Pons (tissue), 1 donor: ENCODE results near the gene CCDC124.
"Not testable (repeated sequence)": the region's sequence is repeated elsewhere in the genome, so short reads cannot be mapped to it uniquely, and the experiment has no call there.

Experiments
- DNase-seq: peaks from one replicate; pipeline ENCODE4 v3.0.0-alpha.2; 2016; ENCODE audit warnings: low spot score

The CCDC124 gene

DNA sequence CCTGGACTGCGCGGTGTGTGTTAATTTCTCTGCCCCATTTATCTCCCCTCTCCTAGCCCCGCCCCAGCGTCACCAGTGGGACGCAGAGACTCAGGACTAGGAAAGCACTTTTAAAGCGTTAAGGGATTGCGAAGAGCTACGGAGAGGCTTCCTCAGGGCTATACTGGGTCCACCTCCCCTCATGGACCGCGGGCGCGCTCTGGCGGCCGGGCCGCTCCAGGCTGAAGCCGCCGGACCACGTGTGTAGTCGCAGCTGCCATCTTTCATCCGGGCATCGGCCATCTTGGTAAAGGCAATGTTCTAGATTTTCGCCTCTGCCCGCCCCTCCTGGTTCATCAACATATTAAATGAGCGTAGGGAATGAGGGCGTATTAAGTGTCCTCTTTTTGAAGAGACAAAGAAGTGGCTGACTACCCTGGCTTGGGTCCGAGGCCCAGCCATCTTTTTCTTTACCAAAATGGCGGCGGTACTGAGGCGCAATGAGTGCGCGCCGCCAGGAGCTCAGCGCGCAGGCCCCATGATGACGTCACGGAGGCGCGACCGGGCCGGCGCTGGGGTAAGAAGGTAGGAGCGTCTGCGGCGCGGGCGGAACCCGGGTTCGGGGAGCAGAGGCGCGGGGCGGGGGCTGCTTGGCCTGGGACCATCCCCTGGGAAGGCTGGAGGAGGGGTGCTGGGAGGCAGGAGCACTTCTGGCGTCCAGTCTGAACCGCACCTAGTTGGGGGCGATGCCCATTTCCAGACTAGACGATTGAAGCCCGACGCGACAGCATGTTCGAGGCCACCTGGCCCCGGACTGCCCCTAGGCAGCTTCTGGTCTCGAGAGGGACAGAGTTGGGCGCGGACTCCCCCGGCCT, at the start of gene CCDC124:
Gene CCDC124, plus strand, starts transcription at position 531 of the 854 bp plus-strand sequence. CDS start 3,406 bp downstream, outside the sequence.
- DNase-seq: peak; percentile 89

DNA sequence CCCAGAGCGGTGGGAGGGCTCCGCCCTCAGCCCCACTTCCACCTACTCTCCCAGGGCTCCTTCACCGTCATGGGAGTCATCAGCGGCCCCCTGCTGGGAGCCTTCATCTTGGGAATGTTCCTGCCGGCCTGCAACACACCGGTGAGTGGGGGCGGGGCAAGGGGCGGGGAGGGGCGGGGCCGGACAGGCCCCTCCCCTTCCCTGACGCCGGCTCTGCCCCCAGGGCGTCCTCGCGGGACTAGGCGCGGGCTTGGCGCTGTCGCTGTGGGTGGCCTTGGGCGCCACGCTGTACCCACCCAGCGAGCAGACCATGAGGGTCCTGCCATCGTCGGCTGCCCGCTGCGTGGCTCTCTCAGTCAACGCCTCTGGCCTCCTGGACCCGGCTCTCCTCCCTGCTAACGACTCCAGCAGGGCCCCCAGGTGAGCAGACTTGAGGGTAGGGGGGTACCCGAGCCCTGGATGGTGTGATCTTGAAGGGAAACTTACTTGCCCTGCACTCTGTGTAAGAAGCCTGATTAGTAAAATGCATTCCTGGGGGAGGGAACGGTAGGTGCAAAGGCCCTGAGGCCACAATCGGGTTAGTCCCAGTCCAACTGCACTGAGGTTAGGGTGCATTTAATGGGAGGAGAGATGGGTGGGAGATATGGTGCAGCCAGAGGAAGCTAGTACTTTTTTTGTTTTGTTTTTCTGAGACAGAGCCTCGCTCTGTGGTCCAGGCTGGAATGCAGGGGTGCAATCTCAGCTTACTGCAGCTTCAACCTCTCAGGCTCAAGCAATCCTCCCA, 49.0 kb upstream of the CCDC124 start:
- DNase-seq: no peak

DNA sequence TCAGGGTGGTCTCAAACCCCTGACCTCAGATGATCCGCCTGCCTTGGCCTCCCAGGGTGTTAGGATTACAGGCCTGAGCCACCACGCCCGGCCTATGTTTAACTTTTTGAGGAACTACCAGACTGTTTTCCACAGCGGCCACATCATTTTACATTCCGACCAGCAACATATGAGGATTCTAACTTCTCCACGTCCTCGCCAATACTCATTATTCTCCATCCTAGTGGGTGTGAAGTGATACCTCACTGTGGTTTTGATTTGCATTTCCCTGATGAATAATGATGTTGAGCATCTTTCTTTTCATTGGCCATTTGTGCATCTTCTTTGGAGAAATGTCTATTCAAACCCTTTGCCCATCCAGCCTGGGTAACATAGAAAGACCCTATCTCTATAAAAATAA, 46.3 kb upstream of the CCDC124 start:
- DNase-seq: no peak

GRCh38 chr19:17887221-17887620, 45.6 kb upstream of the CCDC124 start:
- DNase-seq: not testable (repeated sequence)

- no peak for DNase-seq
These were observed 44.6 kb upstream of the CCDC124 start for GRCh38 chr19:17888260-17888659.

DNA sequence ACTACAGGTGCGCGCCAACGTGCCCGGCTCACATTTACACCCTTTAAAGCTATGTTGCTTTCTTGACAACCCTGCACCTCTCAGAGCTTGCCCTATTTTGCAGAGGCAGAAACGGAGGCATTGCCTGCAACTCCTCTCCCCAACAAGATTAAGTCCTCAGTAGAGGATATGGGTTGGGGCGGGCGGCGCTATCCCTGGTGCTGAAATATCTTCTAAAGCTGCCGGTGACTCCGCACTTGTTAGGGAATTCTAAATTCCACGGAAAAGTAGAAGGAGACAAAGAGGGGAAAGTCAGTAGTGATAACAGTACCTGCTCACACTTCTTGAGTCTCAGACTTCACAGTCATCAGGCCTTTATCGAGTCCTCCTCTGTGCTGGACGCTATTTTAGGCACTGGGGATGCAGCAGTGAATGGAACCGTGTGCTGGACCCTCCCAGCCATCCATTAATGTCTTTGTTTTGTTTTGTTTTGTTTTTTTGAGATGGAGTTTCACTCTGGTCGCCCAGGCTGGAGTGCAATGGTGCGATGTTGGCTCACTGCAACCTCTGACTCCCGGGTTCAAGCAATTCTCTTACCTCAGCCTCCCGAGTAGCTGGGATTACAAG, 43.1 kb upstream of the CCDC124 start:
- DNase-seq: no peak

DNA sequence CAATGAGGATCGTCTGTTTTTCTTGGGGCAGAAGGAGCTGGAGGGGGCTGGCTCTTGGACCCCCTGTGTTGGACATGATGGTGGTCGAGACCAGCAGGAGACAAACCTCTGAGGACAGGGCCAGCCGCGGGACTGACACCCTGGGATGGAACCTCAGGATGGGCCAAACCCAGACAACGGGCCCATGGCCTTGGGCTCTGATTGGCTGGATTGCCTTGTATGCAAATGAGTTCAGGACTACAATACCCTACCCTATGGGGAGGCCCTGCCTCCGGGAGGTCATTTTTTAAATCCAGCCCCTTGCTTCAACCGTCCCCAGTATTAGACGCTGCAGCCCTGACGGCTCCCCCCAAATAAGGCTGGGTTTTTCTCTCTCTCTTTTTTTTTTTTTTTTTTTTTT, 39.0 kb upstream of the CCDC124 start:
- DNase-seq: no peak

DNA sequence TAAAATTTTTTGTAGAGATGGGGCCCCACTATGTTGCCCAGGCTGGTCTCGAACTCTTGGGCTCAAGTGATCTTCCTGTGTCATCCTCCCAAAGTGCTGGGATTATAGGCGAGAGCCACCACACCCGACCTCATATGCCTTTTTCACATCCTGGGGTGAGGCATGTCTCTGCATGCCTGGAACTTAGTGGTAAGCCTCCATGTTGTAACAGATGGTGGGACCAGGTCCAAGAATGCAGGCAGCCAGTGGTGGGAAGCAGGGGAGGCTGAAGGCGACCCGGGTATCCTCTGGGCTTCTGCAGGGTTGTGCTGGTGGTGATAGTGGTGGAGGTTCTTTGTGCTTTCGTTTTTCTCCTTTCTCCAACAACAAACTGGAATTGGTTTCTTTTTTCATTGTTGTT, 30.1 kb upstream of the CCDC124 start:
- DNase-seq: no peak

GRCh38 chr19:17908244-17908643, 24.6 kb upstream of the CCDC124 start:
- no peak for DNase-seq

DNA sequence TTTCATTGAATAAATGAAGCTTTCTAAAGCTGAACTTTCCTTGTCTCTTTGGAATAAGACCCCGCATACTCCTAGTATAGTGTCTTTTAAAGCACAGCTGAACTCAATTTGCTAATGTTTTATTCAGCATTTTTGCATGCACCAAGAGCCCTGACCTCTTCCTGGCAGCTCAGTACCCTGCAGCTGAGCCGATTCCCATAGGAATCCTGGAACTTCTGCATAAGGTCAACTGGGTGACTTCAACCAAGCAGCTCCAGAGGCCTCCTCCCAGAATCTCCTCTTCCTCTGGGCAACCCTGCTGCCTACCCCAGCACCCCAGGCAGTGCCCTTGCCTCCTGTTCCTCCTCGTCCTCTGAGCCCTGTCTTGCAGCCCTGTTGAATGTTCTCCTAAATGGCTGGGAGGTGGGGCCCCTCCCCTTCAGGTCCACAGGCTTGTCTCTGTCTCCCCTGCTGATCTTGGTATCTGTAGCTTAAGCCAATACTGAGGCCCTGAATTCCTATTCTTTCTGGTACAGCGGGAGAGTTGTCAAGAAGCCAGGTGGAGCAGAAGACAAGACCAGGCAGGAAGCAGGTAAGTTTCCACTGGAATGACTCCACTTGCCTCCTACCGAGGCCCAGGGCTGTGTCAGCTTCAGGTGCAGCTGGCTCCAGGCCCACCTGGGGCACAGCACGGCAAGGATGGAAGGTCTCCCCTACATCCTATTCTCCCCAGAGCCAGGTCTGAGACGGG, 23.6 kb upstream of the CCDC124 start:
- DNase-seq: no peak

DNA sequence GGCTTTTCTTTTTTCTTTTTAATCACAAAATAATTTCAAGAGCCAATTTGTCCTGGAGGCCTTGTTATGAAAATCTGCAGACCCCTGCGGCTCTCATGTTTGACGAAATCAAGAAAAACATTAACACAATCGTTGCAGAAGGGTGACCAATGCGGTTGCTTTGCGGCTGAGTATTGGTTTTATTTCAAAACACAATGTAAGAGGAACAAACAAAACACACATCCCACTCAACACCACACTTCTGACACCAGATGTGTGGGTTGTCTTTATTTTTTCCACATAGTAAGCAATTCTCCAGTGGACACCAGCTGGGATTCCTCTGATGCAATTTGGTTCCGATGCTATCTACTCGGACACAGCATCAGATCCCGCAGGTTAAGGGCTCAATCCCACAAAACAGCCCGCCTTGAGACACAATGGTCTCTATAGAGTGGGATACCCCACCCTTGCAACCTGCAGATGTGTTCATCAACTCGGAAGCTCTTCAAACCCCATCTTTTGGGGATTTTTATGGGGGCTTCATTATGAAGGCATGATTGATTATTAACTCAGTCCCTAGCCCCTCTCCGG, 21.9 kb upstream of the CCDC124 start:
- DNase-seq: no peak

GRCh38 chr19:17915940-17916593, 16.7 kb upstream of the CCDC124 start:
- DNase-seq: no peak

GRCh38 chr19:17918151-17918550, 14.7 kb upstream of the CCDC124 start:
- not testable (repeated sequence) for DNase-seq

GRCh38 chr19:17919122-17919521, 13.7 kb upstream of the CCDC124 start:
- not testable (repeated sequence) for DNase-seq

DNA sequence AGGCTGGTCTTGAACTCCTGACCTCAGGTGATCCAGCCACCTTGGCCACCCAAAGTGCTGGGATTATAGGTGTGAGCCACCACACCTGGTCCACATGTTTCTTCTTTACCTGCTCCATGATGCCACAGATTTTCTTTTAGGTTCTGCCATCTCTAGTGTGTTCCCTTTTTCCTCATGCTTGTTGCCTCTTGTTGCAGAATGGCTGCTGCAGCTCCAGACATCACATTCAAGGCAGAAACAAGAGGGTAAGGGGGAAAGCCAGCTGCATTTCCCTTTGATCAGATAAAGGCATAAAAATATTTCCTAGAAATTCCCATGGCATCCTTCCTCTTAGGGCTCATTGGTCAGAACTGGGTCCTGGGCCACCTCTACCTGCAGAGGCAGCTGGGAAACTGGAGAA, 12.3 kb upstream of the CCDC124 start:
- DNase-seq: no peak

GRCh38 chr19:17922138-17922537, 10.7 kb upstream of the CCDC124 start:
- DNase-seq: no peak

DNA sequence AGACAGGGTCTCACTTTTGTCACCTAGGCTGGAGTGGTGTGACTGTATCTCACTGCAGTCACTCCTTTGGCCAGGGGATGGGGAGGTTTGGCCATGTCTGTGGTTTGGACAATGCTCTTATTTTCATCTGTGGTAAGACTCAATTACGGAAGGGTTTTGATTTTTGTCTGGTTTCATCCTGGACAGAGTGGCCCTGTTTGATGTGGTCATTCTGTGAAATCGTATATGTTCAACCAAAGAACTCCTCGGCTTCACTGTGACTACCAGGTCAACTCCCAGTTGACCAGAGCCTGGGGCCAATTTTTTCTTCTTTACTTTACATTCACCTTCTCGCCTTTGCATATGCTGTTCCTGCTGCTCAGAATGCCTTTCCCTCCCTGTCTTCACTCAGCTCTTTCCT, 6.8 kb upstream of the CCDC124 start:
- no peak for DNase-seq

DNA sequence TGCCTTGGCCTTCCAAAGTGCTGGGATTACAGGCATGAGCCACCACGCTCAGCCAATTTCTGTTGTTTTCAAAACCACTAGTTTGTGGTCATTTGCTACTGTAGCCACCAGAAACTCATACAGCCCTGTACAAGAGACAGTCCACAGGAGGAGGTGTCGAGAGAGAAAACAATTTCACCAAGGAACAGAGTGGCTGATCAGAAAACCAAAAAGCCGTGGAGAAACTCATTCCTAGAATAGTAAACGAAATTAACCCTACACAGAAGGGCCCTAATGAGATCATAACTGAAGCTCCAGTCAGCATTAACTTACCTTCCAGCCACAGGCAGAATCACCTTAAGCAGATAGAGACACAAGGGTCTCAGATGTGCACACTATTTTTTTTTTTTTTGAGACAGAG, 3.8 kb upstream of the CCDC124 start:
- DNase-seq: no peak

GRCh38 chr19:17931532-17932191, 1.2 kb upstream of the CCDC124 start:
- DNase-seq: no peak

DNA sequence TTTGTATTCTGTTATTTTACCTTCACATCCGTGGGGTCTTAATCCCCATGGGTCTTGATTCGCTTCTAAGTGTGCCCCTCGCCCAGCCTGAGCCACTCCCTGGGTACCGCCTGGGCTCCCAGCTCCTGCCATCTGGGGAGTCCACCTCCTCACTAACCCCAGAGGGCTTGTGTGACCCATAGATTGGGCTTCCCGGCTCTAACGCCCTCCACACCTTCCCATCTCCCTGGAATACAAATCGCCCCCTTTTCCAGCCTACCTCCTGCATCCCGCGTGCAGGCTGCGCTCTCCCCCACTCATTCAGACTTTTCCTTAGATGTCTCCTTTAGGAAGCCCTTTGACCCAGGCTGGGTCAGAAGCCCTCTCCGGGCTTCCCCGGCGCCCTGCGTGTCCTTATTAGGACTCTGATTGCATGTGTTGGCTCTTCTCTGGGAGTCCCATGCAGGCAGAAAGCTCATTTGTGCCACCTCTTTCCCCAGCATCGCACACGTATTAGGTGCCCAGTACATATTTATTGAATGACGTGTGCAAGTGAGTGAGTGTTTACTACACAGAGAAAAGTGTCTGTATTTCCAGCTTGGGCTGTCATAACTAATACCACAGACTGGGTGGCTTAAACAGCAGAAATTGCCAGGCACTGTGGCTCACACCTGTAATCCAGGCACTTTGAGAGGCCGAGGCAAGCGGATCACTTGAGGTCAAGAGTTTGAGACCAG, 757 bp downstream of the CCDC124 start:
- DNase-seq: no peak
